ENCODE data around the gene WWOX.

The WWOX gene

DNA sequence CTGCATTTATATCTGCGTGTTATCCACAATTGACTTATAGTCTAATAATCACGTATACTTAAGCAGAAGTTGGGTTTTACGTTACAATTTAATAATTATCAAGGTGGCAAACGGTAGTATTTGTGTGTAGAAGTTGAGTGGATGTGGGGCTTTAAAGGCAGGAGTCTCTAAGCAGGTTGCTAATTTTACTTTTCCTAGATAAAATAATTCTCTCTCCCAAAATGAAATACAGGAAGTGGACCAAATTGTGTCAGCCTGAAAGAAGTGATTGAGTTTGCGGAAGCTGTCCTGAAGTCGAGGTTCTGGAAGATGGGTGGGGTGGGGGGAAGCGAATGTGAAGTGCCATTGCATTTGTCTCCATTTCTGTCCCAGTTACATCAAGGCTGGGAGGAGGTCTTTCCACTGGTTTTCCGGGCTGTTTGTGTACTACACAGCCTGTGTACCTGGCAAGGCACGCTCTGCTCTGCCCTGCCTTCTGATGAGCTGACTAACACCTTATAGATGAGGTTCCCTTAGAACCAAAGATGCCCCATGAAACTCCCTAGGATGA, 385.1 kb downstream of the WWOX start:
- Mint-ChIP-seq H3K9me3 (ENCODE audit: low read depth) (no peaks in the 10 kb centered on the region), H3K4me3 (no peak overlapping the region), H3K4me1 (ENCODE audit: low read depth) (no peaks in the 10 kb centered on the region), H3K27me3 (no peaks in the 10 kb centered on the region), H3K27ac (no peak overlapping the region), H3K36me3 (peaks cover 5% of the 10 kb centered on the region)

DNA sequence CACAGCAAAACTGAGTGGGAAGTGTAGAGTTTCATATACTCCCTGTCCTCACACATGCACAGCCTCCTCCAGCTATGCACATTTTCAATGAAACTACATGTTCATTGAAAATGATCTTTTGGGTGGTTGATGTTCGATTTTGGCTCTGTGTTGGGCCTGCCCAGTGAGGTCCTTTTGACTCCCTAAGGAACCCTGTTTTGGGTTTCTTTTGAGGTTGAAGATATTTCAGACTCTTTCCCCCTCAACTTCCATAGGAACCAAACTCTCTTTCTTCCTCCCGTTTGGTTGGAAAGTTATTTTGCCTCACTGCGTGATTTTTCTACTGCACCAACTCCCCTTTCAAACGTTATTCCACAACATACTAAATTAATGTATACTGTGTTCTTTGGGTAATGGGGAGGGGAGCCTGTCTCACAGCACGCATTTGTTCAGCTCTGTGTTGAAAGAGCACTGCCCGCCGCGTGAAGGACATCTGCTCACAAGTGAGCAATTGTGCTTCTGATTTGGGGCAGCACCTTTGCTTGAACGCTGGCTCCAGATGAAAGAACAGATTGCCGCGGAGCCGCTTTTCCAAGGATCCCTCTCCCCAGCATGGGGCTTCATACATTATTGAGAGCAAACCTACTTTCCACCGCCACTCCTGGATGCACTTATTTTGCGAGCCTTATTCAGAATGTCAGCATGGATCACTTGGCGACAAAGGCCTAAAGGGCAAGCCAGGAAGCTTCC, 385.9 kb downstream of the WWOX start:
- Mint-ChIP-seq H3K36me3 (peaks cover 5% of the 10 kb centered on the region), H3K27me3 (no peaks in the 10 kb centered on the region), H3K4me3 (no peak overlapping the region), H3K9me3 (ENCODE audit: low read depth) (no peaks in the 10 kb centered on the region), H3K27ac (no peak overlapping the region), H3K4me1 (ENCODE audit: low read depth) (no peaks in the 10 kb centered on the region)

GRCh38 chr16:78485917-78486257, 386.4 kb downstream of the WWOX start:
- Mint-ChIP-seq H3K9me3 (ENCODE audit: low read depth) (no peaks in the 10 kb centered on the region), H3K27me3 (no peaks in the 10 kb centered on the region), H3K4me1 (ENCODE audit: low read depth) (no peaks in the 10 kb centered on the region), H3K4me3 (no peak overlapping the region), H3K36me3 (peaks cover 5% of the 10 kb centered on the region), H3K27ac (no peak overlapping the region)

DNA sequence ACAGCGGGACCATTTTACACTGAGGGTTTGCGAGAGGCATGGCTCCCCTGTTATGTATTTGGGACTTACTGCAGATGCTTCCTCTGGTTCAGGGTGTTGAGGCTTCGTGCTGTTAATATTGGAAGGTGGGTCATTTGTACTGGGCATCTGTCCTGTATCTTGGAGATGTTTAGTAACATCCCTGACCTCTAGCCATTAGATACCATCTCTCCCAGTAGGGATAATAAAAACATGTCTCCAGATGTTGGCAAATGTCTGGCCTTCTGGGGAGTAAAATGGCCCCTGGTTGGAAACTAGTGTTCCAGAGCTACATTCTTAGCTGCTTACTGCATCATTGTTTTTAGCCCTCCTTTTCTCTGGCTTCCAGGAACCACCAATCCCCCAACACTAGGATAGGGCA, 388.0 kb downstream of the WWOX start:
- no peak overlapping the region for H3K4me3 Mint-ChIP-seq
- no peaks in the 10 kb centered on the region for H3K4me1 Mint-ChIP-seq (ENCODE audit: low read depth)
- H3K9me3 Mint-ChIP-seq (ENCODE audit: low read depth) = no peaks in the 10 kb centered on the region
- no peaks in the 10 kb centered on the region for H3K27me3 Mint-ChIP-seq
- no peak overlapping the region for H3K27ac Mint-ChIP-seq
- H3K36me3 Mint-ChIP-seq = peaks cover 8% of the 10 kb centered on the region

- no peak overlapping the region for H3K4me3 Mint-ChIP-seq
- peaks cover 8% of the 10 kb centered on the region for H3K36me3 Mint-ChIP-seq
- H3K9me3 Mint-ChIP-seq (ENCODE audit: low read depth) = no peaks in the 10 kb centered on the region
- no peaks in the 10 kb centered on the region for H3K4me1 Mint-ChIP-seq (ENCODE audit: low read depth)
- no peak overlapping the region for H3K27ac Mint-ChIP-seq
- H3K27me3 Mint-ChIP-seq = no peaks in the 10 kb centered on the region
Observed at GRCh38 chr16:78489072-78489471, 389.6 kb downstream of the WWOX start.

- Mint-ChIP-seq H3K9me3 (ENCODE audit: low read depth) (no peaks in the 10 kb centered on the region), H3K4me1 (ENCODE audit: low read depth) (no peaks in the 10 kb centered on the region)
Observed at GRCh38 chr16:78489631-78490030, 390.2 kb downstream of the WWOX start.

DNA sequence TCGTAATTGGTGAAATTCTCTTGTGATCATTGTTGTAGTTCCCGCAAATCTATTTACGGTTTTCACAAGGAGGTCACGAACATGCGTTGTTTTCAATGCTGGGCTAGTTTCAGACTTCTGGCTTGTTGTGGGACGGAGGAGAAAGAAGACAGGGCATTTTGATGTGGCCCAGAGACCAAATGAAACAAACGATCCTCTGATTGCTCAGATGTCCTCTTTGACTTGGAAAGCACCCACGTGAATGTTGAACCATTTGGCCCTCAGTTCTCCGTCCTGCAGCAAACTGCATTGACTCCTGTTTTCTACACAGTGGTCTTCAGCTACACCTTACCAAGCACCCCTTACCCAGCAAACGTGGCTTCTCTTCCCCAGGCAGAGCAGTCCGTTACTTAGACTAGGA, 391.0 kb downstream of the WWOX start:
- Mint-ChIP-seq H3K4me1 (ENCODE audit: low read depth) (no peaks in the 10 kb centered on the region), H3K27ac (no peak overlapping the region), H3K27me3 (no peaks in the 10 kb centered on the region), H3K4me3 (no peak overlapping the region), H3K9me3 (ENCODE audit: low read depth) (no peaks in the 10 kb centered on the region), H3K36me3 (peaks cover 3% of the 10 kb centered on the region)

More at GRCh38 chr16:78489631-78490030, 390.2 kb downstream of the WWOX start:
- Mint-ChIP-seq H3K4me3 (no peak overlapping the region), H3K36me3 (peaks cover 5% of the 10 kb centered on the region), H3K27me3 (no peaks in the 10 kb centered on the region), H3K27ac (no peak overlapping the region)

GRCh38 chr16:78490847-78491246, 391.4 kb downstream of the WWOX start:
- peaks cover 3% of the 10 kb centered on the region for H3K36me3 Mint-ChIP-seq
- no peak overlapping the region for H3K27ac Mint-ChIP-seq
- H3K4me3 Mint-ChIP-seq = no peak overlapping the region
- H3K27me3 Mint-ChIP-seq = no peaks in the 10 kb centered on the region
- no peaks in the 10 kb centered on the region for H3K4me1 Mint-ChIP-seq (ENCODE audit: low read depth)
- no peaks in the 10 kb centered on the region for H3K9me3 Mint-ChIP-seq (ENCODE audit: low read depth)

DNA sequence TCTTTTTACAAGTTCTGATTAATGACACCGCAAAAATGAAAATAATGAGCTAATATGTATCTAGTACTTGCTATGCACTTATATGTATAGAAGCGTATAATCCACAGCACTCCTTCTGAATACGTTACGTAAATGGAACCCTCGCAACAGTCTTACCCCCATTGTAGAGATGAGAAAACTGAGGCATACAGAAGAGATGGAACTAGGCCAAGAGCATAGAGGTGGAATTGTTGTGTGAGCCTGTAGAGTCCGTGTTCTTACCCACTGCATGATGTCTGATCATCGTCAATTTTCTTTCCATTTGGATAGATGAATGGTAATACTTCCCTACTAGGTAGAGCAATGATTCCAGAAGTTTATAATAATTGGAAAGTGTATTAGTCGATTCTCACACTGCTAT, 394.1 kb downstream of the WWOX start:
- no peak overlapping the region for H3K4me3 Mint-ChIP-seq
- no peaks in the 10 kb centered on the region for H3K27me3 Mint-ChIP-seq
- H3K4me1 Mint-ChIP-seq (ENCODE audit: low read depth) = no peaks in the 10 kb centered on the region
- no peaks in the 10 kb centered on the region for H3K9me3 Mint-ChIP-seq (ENCODE audit: low read depth)
- H3K27ac Mint-ChIP-seq = no peak overlapping the region
- H3K36me3 Mint-ChIP-seq = peaks cover 3% of the 10 kb centered on the region

DNA sequence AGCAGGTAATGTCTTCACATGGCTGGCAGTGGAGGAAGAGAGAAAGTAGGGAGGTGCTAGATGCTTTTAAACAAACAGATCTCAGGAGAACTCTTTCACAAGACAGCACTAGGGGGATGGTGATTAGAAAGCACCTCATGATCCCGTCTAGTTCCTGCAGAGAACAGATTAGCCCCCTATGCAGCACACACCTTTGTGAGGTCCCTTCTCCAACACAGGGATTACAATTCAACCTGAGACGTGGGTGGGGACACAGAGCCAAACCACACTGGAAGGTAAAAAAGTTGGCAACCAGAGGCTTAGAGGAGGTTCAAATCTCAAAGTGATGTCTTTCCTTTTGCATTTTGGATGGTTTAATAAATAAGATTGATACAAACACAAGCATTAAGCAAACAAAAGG, 394.7 kb downstream of the WWOX start:
- Mint-ChIP-seq H3K36me3 (peaks cover 3% of the 10 kb centered on the region), H3K4me1 (ENCODE audit: low read depth) (no peaks in the 10 kb centered on the region), H3K27me3 (no peaks in the 10 kb centered on the region), H3K9me3 (ENCODE audit: low read depth) (no peaks in the 10 kb centered on the region), H3K4me3 (no peak overlapping the region), H3K27ac (no peak overlapping the region)

- no peaks in the 10 kb centered on the region for H3K9me3 Mint-ChIP-seq (ENCODE audit: low read depth)
- peaks cover 3% of the 10 kb centered on the region for H3K36me3 Mint-ChIP-seq
- no peaks in the 10 kb centered on the region for H3K4me1 Mint-ChIP-seq (ENCODE audit: low read depth)
- H3K27ac Mint-ChIP-seq = no peak overlapping the region
- H3K27me3 Mint-ChIP-seq = no peaks in the 10 kb centered on the region
- no peak overlapping the region for H3K4me3 Mint-ChIP-seq
Observed at GRCh38 chr16:78494674-78495073, 395.2 kb downstream of the WWOX start.

DNA sequence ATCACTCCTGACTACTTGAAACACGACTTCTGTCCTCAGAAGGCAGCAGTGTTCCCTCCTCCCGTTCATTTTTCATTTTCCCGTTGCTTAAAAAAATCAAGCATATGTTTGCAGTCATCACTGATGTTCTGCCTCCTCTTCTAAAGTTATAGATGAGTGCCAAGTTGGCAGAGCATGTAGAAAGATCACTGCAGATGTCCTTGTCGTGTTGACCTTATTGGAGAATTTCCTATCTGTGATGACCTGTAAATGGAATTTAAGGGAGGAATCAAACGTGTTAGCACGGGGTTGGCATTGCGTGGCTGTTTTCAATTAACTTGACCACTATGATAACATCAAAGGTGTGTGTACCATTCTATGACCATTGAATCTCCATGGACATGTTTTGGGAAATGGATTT, 396.7 kb downstream of the WWOX start:
- Mint-ChIP-seq H3K4me1 (ENCODE audit: low read depth) (no peaks in the 10 kb centered on the region), H3K27ac (no peak overlapping the region), H3K4me3 (no peak overlapping the region), H3K27me3 (no peaks in the 10 kb centered on the region), H3K36me3 (peaks cover 3% of the 10 kb centered on the region), H3K9me3 (ENCODE audit: low read depth) (no peaks in the 10 kb centered on the region)

DNA sequence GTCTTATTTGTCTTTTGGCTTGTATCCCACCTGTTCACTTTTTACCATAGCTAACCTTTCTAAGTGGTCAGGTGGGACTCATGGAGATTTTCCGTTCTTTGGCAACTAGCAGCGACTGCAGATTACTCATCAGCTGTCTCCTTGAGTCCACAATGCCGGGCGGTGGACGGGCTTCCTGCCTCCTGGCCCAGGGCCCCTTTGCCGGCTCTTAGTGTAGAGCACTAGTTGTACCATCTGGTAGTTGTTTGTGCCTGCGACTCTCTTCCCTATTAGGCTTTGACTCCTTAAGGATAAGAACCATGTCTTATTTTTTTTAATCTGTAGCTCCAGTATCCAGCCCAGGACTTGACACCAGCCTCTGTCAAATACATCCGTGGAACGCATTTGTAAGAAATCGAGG, 399.9 kb downstream of the WWOX start:
- Mint-ChIP-seq H3K4me1 (ENCODE audit: low read depth) (no peaks in the 10 kb centered on the region), H3K27ac (no peak overlapping the region), H3K36me3 (no peaks in the 10 kb centered on the region), H3K4me3 (no peak overlapping the region), H3K27me3 (no peaks in the 10 kb centered on the region), H3K9me3 (ENCODE audit: low read depth) (no peaks in the 10 kb centered on the region)

- Mint-ChIP-seq H3K27ac (no peak overlapping the region), H3K4me1 (ENCODE audit: low read depth) (no peaks in the 10 kb centered on the region), H3K36me3 (no peaks in the 10 kb centered on the region), H3K27me3 (no peaks in the 10 kb centered on the region), H3K4me3 (no peak overlapping the region), H3K9me3 (ENCODE audit: low read depth) (no peaks in the 10 kb centered on the region)
Observed at GRCh38 chr16:78500659-78501270, 401.3 kb downstream of the WWOX start.

- no peaks in the 10 kb centered on the region for H3K36me3 Mint-ChIP-seq
- no peak overlapping the region for H3K27ac Mint-ChIP-seq
- no peaks in the 10 kb centered on the region for H3K9me3 Mint-ChIP-seq (ENCODE audit: low read depth)
- no peaks in the 10 kb centered on the region for H3K4me1 Mint-ChIP-seq (ENCODE audit: low read depth)
- no peaks in the 10 kb centered on the region for H3K27me3 Mint-ChIP-seq
- no peak overlapping the region for H3K4me3 Mint-ChIP-seq
Observed at GRCh38 chr16:78501744-78502143, 402.3 kb downstream of the WWOX start.

All from activated naive CD8-positive, alpha-beta T cell (primary cell).